HepG2 (cell line): Measurements from ENCODE around the gene KATNA1. TPM values are rescaled to one million over a fixed set of nuclear protein-coding genes. Genes with fewer than 3 reads are reported as not detected.

Source experiments
- HNRNPL ChIP-seq: fragments of 200-400 bp; formaldehyde crosslinking; IDR thresholded peaks from 2 replicates; pipeline ENCODE4 v1.6.1; 2017; ENCODE audit warnings: mild to moderate bottlenecking, low read depth, low read length
- KDM4B ChIP-seq: sonication (generic); formaldehyde crosslinking; IDR thresholded peaks from 2 replicates; pipeline ENCODE4 v1.4.0; 2020; ENCODE audit warnings: missing genetic modification reagents
- NFE2L1 ChIP-seq: sonication (generic); formaldehyde crosslinking; IDR thresholded peaks from 2 replicates; pipeline ENCODE4 v1.4.0; 2020; ENCODE audit warnings: missing genetic modification reagents, mild to moderate bottlenecking, borderline replicate concordance
- PHB2 ChIP-seq: fragments of 450-650 bp; IDR thresholded peaks from 2 replicates; pipeline ENCODE4 v1.6.1; 2018; ENCODE audit not compliant: partially characterized antibody
- PLRG1 ChIP-seq: fragments of 450-650 bp; conservative IDR thresholded peaks from 2 replicates; pipeline ENCODE4 v1.6.1; 2016
- SP2 ChIP-seq: sonication (generic); formaldehyde crosslinking; IDR thresholded peaks from 2 replicates; pipeline ENCODE4 v1.5.1; 2020; ENCODE audit warnings: mild to moderate bottlenecking, missing genetic modification reagents
- ZC3H13 ChIP-seq: sonication (generic); formaldehyde crosslinking; IDR thresholded peaks from 2 replicates; pipeline ENCODE4 v1.8.1; 2023; ENCODE audit warnings: mild to moderate bottlenecking, missing genetic modification reagents, moderate library complexity
- ZEB1 ChIP-seq: IDR thresholded peaks from 2 replicates; pipeline ENCODE4 v1.6.1; 2012; ENCODE audit warnings: mild to moderate bottlenecking, low read depth, inconsistent platforms; ENCODE audit not compliant: insufficient replicate concordance
- ZNF432 ChIP-seq: sonication (generic); formaldehyde crosslinking; IDR thresholded peaks from 2 replicates; pipeline ENCODE4 v1.5.0; 2020; ENCODE audit warnings: missing genetic modification reagents, mild to moderate bottlenecking, borderline replicate concordance
- ZNF510 ChIP-seq: sonication (generic); formaldehyde crosslinking; IDR thresholded peaks from 2 replicates; pipeline ENCODE4 v1.4.0; 2020; ENCODE audit warnings: low read depth, mild to moderate bottlenecking, missing genetic modification reagents
- ZNF670 ChIP-seq: sonication (generic); formaldehyde crosslinking; IDR thresholded peaks from 2 replicates; pipeline ENCODE4 v1.8.0; 2022; ENCODE audit warnings: mild to moderate bottlenecking, missing genetic modification reagents, borderline replicate concordance
- ZNF7 ChIP-seq: IDR thresholded peaks from 2 replicates; pipeline ENCODE4 v1.6.1; 2016; ENCODE audit warnings: missing biosample characterization, missing genetic modification reagents
- ZNF782 ChIP-seq: sonication (generic); formaldehyde crosslinking; IDR thresholded peaks from 2 replicates; pipeline ENCODE4 v1.4.0; 2020; ENCODE audit warnings: missing genetic modification reagents, mild to moderate bottlenecking, borderline replicate concordance
- ZSCAN12 ChIP-seq: sonication (generic); formaldehyde crosslinking; IDR thresholded peaks from 2 replicates; pipeline ENCODE4 v1.9.0; 2021; ENCODE audit warnings: mild to moderate bottlenecking, missing genetic modification reagents
- ZSCAN21 ChIP-seq: sonication (generic); formaldehyde crosslinking; IDR thresholded peaks from 2 replicates; pipeline ENCODE4 v1.8.0; 2022; ENCODE audit warnings: mild to moderate bottlenecking, missing genetic modification reagents, moderate library complexity, borderline replicate concordance
- polyA plus RNA-seq, 8 experiments: library from polyadenylated mRNA; depleted of rRNA in 3 of 8; stranded (reverse) in 7 of 8; unstranded in 1 of 8; fragments of >200 nt; fragmentation: Illumina TruSeq in 4 of 8; extraction: Trizol in 4 of 8; gene quantifications; 2 replicates each; pipeline versions ENCODE4 v1.2.1 to v1.2.3, GENCODE V29; 2011 to 2016; ENCODE audit warnings: low read depth in 4 of 8, missing spikeins in 1 of 8, mixed read lengths in 1 of 8; ENCODE audit not compliant: insufficient read depth in 1 of 8
- total RNA-seq, 5 experiments: library from RNA; depleted of rRNA; stranded (reverse); fragments of >200 nt; fragmentation: Illumina TruSeq; extraction: Trizol; gene quantifications; 2 replicates each; pipeline ENCODE4 v1.2.3, GENCODE V29; 2016; ENCODE audit warnings: low read depth in 1 of 5
- TF ChIP-seq, protein P1 (sequence below): IDR thresholded peaks from 2 replicates; pipeline ENCODE4 v1.6.1; 2012; ENCODE audit warnings: low read length, improper control_type of control experiment
- TF ChIP-seq, protein P2 (sequence below): sonication (generic); formaldehyde crosslinking; IDR thresholded peaks from 2 replicates; pipeline ENCODE4 v1.8.0; 2023; ENCODE audit warnings: mild to moderate bottlenecking, missing genetic modification reagents
- TF ChIP-seq, protein P3 (sequence below): sonication (generic); formaldehyde crosslinking; IDR thresholded peaks from 2 replicates; pipeline ENCODE4 v1.8.0; 2022; ENCODE audit warnings: mild to moderate bottlenecking, missing genetic modification reagents, moderate library complexity
- TF ChIP-seq, protein P4 (sequence below): sonication (generic); formaldehyde crosslinking; IDR thresholded peaks from 2 replicates; pipeline ENCODE4 v1.5.0; 2020; ENCODE audit warnings: missing genetic modification reagents
- TF ChIP-seq, protein P5 (sequence below): sonication (generic); formaldehyde crosslinking; IDR thresholded peaks from 2 replicates; pipeline ENCODE4 v1.8.1; 2022; ENCODE audit warnings: mild to moderate bottlenecking, missing genetic modification reagents
- TF ChIP-seq, protein P6 (sequence below): sonication (generic); formaldehyde crosslinking; IDR thresholded peaks from 2 replicates; pipeline ENCODE4 v1.8.1; 2023; ENCODE audit warnings: mild to moderate bottlenecking, inconsistent platforms, moderate library complexity, missing genetic modification reagents, borderline replicate concordance

Gene KATNA1
- total and polyA plus RNA-seq, 2 of the 13 experiments (the other 11 are each of a cell fraction or from before 2014, with no cell fraction given): 14.8 to 25.3 TPM

DNA sequence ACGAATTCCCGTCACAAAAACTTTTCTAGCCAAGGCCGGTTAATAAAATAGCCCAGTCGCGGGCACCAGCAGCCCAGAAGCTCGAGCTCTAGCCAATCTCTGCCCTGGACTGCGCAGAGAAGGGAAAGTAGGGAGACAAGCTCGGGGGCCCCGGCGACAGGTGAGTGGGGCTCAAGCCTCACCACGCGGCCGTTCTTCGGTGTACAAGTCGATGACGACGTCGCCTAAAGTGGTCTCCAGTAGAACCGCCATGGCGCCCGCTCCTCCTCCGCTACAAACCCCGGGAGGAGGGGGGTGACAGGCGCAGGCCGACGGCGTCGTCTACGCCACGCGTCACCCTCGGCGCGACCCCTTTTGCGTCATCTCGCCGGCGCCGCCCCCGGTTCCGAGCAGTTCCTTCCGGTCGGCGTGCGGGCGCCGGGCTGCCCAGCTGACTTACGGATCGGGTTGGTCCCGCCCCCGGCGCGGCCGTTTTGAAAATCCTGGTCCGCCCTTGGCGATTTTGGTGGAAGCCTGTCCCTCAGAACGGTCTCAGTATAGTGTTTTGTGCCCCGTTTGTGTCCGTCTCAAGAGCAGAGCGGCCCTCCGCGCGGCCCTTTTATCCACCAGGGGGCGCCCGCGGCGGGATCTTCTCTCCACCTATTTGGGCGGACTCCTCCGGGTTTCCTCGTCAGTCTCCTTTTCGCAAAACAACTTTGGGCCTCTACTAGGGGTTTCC is 102.6 kb downstream of the KATNA1 start, which contains the start of gene PPIL4 (continued):
- TF ChIP-seq, protein P1, sequence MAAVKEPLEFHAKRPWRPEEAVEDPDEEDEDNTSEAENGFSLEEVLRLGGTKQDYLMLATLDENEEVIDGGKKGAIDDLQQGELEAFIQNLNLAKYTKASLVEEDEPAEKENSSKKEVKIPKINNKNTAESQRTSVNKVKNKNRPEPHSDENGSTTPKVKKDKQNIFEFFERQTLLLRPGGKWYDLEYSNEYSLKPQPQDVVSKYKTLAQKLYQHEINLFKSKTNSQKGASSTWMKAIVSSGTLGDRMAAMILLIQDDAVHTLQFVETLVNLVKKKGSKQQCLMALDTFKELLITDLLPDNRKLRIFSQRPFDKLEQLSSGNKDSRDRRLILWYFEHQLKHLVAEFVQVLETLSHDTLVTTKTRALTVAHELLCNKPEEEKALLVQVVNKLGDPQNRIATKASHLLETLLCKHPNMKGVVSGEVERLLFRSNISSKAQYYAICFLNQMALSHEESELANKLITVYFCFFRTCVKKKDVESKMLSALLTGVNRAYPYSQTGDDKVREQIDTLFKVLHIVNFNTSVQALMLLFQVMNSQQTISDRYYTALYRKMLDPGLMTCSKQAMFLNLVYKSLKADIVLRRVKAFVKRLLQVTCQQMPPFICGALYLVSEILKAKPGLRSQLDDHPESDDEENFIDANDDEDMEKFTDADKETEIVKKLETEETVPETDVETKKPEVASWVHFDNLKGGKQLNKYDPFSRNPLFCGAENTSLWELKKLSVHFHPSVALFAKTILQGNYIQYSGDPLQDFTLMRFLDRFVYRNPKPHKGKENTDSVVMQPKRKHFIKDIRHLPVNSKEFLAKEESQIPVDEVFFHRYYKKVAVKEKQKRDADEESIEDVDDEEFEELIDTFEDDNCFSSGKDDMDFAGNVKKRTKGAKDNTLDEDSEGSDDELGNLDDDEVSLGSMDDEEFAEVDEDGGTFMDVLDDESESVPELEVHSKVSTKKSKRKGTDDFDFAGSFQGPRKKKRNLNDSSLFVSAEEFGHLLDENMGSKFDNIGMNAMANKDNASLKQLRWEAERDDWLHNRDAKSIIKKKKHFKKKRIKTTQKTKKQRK: no peak
- TF ChIP-seq PLRG1 (no peak), ZSCAN21 (CRISPR knock-in tag) (peak; percentile 94), ZNF670 (CRISPR knock-in tag) (peak; percentile 78), ZC3H13 (peak; percentile 64), ZNF510 (CRISPR knock-in tag) (no peak), ZNF7 (CRISPR knock-in tag) (no peak), NFE2L1 (CRISPR knock-in tag) (no peak), ZNF782 (peak; percentile 32; the same call in 1 of the 2 replicates), ZSCAN12 (CRISPR knock-in tag) (peak; percentile 56; the same call in 1 of the 2 replicates), ZEB1 (no peak), ZNF432 (0 out of 2 replicates have a peak, but pooled peaks have one; percentile 44), PHB2 (no peak), KDM4B (peak; percentile 92; the same call in 1 of the 2 replicates), SP2 (CRISPR knock-in tag) (peak; percentile 76), HNRNPL (0 out of 2 replicates have a peak, but pooled peaks have one; percentile 31)
- TF ChIP-seq, protein P2, sequence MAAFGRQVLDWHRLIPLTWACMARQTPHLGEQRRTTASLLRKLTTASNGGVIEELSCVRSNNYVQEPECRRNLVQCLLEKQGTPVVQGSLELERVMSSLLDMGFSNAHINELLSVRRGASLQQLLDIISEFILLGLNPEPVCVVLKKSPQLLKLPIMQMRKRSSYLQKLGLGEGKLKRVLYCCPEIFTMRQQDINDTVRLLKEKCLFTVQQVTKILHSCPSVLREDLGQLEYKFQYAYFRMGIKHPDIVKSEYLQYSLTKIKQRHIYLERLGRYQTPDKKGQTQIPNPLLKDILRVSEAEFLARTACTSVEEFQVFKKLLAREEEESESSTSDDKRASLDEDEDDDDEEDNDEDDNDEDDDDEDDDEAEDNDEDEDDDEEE (CRISPR knock-in tag): no peak; the same call in 1 of the 2 replicates
- TF ChIP-seq, protein P3, sequence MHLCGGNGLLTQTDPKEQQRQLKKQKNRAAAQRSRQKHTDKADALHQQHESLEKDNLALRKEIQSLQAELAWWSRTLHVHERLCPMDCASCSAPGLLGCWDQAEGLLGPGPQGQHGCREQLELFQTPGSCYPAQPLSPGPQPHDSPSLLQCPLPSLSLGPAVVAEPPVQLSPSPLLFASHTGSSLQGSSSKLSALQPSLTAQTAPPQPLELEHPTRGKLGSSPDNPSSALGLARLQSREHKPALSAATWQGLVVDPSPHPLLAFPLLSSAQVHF: peak; percentile 74
- TF ChIP-seq, protein P4, sequence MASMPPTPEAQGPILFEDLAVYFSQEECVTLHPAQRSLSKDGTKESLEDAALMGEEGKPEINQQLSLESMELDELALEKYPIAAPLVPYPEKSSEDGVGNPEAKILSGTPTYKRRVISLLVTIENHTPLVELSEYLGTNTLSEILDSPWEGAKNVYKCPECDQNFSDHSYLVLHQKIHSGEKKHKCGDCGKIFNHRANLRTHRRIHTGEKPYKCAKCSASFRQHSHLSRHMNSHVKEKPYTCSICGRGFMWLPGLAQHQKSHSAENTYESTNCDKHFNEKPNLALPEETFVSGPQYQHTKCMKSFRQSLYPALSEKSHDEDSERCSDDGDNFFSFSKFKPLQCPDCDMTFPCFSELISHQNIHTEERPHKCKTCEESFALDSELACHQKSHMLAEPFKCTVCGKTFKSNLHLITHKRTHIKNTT (CRISPR knock-in tag): no peak
- TF ChIP-seq, protein P5, sequence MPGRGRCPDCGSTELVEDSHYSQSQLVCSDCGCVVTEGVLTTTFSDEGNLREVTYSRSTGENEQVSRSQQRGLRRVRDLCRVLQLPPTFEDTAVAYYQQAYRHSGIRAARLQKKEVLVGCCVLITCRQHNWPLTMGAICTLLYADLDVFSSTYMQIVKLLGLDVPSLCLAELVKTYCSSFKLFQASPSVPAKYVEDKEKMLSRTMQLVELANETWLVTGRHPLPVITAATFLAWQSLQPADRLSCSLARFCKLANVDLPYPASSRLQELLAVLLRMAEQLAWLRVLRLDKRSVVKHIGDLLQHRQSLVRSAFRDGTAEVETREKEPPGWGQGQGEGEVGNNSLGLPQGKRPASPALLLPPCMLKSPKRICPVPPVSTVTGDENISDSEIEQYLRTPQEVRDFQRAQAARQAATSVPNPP (CRISPR knock-in tag): peak; percentile 93
- TF ChIP-seq, protein P6, sequence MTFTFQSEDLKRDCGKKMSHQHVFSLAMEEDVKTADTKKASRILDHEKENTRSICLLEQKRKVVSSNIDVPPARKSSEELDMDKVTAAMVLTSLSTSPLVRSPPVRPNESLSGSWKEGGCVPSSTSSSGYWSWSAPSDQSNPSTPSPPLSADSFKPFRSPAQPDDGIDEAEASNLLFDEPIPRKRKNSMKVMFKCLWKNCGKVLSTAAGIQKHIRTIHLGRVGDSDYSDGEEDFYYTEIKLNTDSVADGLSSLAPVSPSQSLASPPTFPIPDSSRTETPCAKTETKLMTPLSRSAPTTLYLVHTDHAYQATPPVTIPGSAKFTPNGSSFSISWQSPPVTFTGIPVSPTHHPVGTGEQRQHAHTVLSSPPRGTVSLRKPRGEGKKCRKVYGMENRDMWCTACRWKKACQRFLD (CRISPR knock-in tag): peak; percentile 95; the same call in 1 of the 2 replicates
